Panc1 (cell line): ENCODE measurements around the gene DMAC2. TPM values are rescaled to one million over a fixed set of nuclear protein-coding genes. Genes with fewer than 3 reads are reported as not detected.

Experiments used
- ATAC-seq: fragments of 200-7000 bp; cut with Tn5 transposase; 2 replicates; pipeline ENCODE4 v1.9.1; 2020; ENCODE audit warnings: mild to moderate bottlenecking, moderate library complexity
- BruUV-seq: library from RNA; stranded (reverse); fragments of 400-500 nt; replicated peaks from 2 replicates; lab custom pipeline; 2021; lab: Mats Ljungman, UMichigan
- CTCF ChIA-PET: fragments of 300-600 bp; sonication (Branson Sonifier 250); formaldehyde crosslinking; loops from one replicate; lab custom pipeline; 2022; ENCODE audit warnings: antibody characterized with exemption; lab: Charles Lee
- POLR2A ChIA-PET: fragments of 300-600 bp; sonication (Branson Sonifier 250); formaldehyde crosslinking; loops from one replicate; lab custom pipeline; 2022; ENCODE audit warnings: antibody characterized with exemption; lab: Charles Lee
- DNase-seq: peaks from one replicate; pipeline ENCODE4 v3.0.0-alpha.2; 2010; ENCODE audit warnings: low read depth, low spot score
- H3K27ac ChIP-seq: 2 replicates; pipeline ENCODE4 v1.5.1; 2011; ENCODE audit warnings: mild to moderate bottlenecking, low read length, inconsistent platforms
- H3K27me3 ChIP-seq: fragments of 200-500 bp; sonication (Bioruptor generic); 2 replicates; pipeline ENCODE4 v1.6.0; 2014; ENCODE audit warnings: low read length, inconsistent platforms; ENCODE audit not compliant: control insufficient read depth, insufficient read depth
- H3K36me3 ChIP-seq: fragments of 200-500 bp; sonication (Bioruptor generic); 2 replicates; pipeline ENCODE4 v1.5.1; 2014; ENCODE audit warnings: inconsistent platforms, mild to moderate bottlenecking, low read length, moderate library complexity; ENCODE audit not compliant: control insufficient read depth, insufficient read depth
- H3K4me1 ChIP-seq: 2 replicates; pipeline ENCODE4 v1.5.1; 2011; ENCODE audit warnings: inconsistent platforms, mild to moderate bottlenecking, low read length, moderate library complexity; ENCODE audit not compliant: control insufficient read depth, insufficient read depth
- H3K4me3 ChIP-seq, 2 experiments: 2 replicates each; pipeline ENCODE4 v1.5.1; 2011 to 2012; ENCODE audit warnings: low read depth in 2 of 2, low read length in 2 of 2, mild to moderate bottlenecking in 2 of 2, inconsistent platforms in 1 of 2, moderate library complexity in 1 of 2
- H3K9me3 ChIP-seq: fragments of 200-500 bp; sonication (Bioruptor generic); 2 replicates; pipeline ENCODE4 v1.5.1; 2014; ENCODE audit warnings: low read depth, mild to moderate bottlenecking, inconsistent platforms, low read length, moderate library complexity; ENCODE audit not compliant: control insufficient read depth, insufficient read depth
- POLR2AphosphoS5 ChIP-seq: IDR thresholded peaks from 2 replicates; pipeline ENCODE4 v1.6.1; 2012; ENCODE audit warnings: mild to moderate bottlenecking, low read depth, low read length, moderate library complexity
- SIN3A ChIP-seq: IDR thresholded peaks from 2 replicates; pipeline ENCODE4 v1.6.1; 2012; ENCODE audit warnings: low read depth, mild to moderate bottlenecking, low read length, moderate library complexity, borderline replicate concordance; ENCODE audit not compliant: insufficient read depth
- TCF7L2 ChIP-seq: IDR thresholded peaks from 2 replicates; pipeline ENCODE4 v1.6.1; 2011; ENCODE audit warnings: mild to moderate bottlenecking, low read depth, low read length, inconsistent platforms
- in situ Hi-C: cut with HindIII; loops from 2 replicates; pipeline ENCODE4 v1.10.0; 2016; ENCODE audit warnings: low sequenced_read_pairs, low pct_unique_long_range_greater_than_20kb
- intact Hi-C: fragments of 100-400 bp; cut with micrococcal nuclease; formaldehyde crosslinking; loops from one replicate; pipeline ENCODE4 v1.10.0; 2022; ENCODE audit not compliant: unreplicated experiment
- total RNA-seq: library from RNA; stranded (reverse); gene quantifications from one replicate; pipeline ENCODE4 v1.2.1, GENCODE V29; 2021; ENCODE audit not compliant: unreplicated experiment
- TF ChIP-seq, protein P1 (sequence below), 2 experiments: IDR thresholded peaks; 2 replicates each; pipeline ENCODE4 v1.6.1; 2011 to 2012; ENCODE audit warnings: low read depth in 2 of 2, control low read depth in 1 of 2, low read length in 1 of 2, mild to moderate bottlenecking in 1 of 2, moderate library complexity in 1 of 2; ENCODE audit not compliant: insufficient read depth in 1 of 2
- TF ChIP-seq, protein P2 (sequence below): fragments of 450-650 bp; IDR thresholded peaks from 2 replicates; pipeline ENCODE4 v1.5.1; 2017; ENCODE audit warnings: mild to moderate bottlenecking

DMAC2 gene
- total RNA-seq, 1 experiment from 2014 or later, result 37.5 TPM

DNA sequence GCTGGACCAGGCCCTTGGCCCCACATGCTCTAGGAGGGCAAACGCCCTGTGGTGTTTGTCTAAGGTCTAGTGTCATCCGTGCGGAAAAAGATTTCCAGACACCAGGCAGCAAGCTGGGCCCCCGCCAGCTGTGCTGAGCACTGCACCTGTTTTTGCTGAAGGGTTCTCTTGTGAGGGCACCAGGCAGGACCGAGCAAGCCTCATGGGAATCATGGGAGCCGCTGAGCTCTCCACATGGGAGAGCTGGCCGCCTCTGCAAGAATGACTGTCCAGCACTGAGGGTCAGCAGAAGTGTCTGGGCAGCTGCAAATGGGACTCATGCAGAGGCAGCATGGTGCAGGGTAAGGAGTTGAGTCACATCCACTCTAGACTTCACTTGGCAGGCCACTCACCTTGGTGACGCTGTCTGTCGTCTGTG lies 24.5 kb downstream of the DMAC2 start:
- intact Hi-C loops, result no loop called here
- no peaks in the 10 kb centered on the region for H3K36me3 ChIP-seq
- POLR2A ChIA-PET, result no interaction called here

DNA sequence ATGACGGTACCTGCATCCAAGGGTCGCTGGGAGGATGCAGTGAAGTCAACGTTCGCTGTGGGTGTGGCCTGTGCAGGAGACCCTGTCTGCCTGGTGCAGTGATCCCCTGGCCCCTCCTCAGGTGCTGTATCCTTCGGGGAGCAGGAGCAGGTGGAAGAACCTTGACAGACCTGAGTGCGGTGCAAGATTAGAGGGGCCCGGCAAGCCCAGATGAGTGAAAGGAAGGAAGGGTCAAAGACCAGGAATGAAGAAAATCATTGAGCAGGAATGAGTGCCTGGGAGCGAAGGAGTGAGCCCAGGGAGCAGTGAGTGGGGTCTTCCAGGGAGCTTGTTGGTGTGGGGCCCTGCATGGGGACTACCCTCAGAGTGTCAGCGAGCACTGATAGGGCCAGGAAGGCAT lies 25.3 kb downstream of the DMAC2 start:
- Histone ChIP-seq H3K4me1 (no peaks in the 10 kb centered on the region), H3K27me3 (no peaks in the 10 kb centered on the region), H3K4me3 (no peak overlapping the region), H3K27ac (no peak overlapping the region), H3K36me3 (no peaks in the 10 kb centered on the region), H3K9me3 (no peaks in the 10 kb centered on the region)
- ChIA-PET POLR2A (no interaction called here), CTCF (no interaction called here)
- intact Hi-C loops, result no loop called here
- ATAC-seq (no peak), DNase-seq (no peak)
- BruUV-seq, result no TSS peak
- no peak for TF ChIP-seq TCF7L2
- no peak for TF ChIP-seq SIN3A
- TF ChIP-seq, protein P1, sequence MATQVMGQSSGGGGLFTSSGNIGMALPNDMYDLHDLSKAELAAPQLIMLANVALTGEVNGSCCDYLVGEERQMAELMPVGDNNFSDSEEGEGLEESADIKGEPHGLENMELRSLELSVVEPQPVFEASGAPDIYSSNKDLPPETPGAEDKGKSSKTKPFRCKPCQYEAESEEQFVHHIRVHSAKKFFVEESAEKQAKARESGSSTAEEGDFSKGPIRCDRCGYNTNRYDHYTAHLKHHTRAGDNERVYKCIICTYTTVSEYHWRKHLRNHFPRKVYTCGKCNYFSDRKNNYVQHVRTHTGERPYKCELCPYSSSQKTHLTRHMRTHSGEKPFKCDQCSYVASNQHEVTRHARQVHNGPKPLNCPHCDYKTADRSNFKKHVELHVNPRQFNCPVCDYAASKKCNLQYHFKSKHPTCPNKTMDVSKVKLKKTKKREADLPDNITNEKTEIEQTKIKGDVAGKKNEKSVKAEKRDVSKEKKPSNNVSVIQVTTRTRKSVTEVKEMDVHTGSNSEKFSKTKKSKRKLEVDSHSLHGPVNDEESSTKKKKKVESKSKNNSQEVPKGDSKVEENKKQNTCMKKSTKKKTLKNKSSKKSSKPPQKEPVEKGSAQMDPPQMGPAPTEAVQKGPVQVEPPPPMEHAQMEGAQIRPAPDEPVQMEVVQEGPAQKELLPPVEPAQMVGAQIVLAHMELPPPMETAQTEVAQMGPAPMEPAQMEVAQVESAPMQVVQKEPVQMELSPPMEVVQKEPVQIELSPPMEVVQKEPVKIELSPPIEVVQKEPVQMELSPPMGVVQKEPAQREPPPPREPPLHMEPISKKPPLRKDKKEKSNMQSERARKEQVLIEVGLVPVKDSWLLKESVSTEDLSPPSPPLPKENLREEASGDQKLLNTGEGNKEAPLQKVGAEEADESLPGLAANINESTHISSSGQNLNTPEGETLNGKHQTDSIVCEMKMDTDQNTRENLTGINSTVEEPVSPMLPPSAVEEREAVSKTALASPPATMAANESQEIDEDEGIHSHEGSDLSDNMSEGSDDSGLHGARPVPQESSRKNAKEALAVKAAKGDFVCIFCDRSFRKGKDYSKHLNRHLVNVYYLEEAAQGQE (IDR thresholded peaks at IDR 0.05; ENCODE audit: insufficient read depth in 1 of 2, low read depth in 2 of 2, low read length in 1 of 2), result no peak
- TF ChIP-seq, protein P2, sequence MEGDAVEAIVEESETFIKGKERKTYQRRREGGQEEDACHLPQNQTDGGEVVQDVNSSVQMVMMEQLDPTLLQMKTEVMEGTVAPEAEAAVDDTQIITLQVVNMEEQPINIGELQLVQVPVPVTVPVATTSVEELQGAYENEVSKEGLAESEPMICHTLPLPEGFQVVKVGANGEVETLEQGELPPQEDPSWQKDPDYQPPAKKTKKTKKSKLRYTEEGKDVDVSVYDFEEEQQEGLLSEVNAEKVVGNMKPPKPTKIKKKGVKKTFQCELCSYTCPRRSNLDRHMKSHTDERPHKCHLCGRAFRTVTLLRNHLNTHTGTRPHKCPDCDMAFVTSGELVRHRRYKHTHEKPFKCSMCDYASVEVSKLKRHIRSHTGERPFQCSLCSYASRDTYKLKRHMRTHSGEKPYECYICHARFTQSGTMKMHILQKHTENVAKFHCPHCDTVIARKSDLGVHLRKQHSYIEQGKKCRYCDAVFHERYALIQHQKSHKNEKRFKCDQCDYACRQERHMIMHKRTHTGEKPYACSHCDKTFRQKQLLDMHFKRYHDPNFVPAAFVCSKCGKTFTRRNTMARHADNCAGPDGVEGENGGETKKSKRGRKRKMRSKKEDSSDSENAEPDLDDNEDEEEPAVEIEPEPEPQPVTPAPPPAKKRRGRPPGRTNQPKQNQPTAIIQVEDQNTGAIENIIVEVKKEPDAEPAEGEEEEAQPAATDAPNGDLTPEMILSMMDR, result no peak
- TF ChIP-seq POLR2AphosphoS5, result no peak
- in situ Hi-C loops, result no loop called here

More for the DNA sequence above, 24.5 kb downstream of the DMAC2 start:
- Histone ChIP-seq H3K4me1 (no peaks in the 10 kb centered on the region), H3K9me3 (no peaks in the 10 kb centered on the region), H3K27ac (no peak overlapping the region), H3K4me3 (no peak overlapping the region), H3K27me3 (no peaks in the 10 kb centered on the region)
- ATAC-seq (no peak), DNase-seq (no peak)
- in situ Hi-C loops, result no loop called here
- BruUV-seq, result no TSS peak
- TF ChIP-seq SIN3A (no peak), POLR2AphosphoS5 (no peak)
- CTCF ChIA-PET, result no interaction called here

DNA sequence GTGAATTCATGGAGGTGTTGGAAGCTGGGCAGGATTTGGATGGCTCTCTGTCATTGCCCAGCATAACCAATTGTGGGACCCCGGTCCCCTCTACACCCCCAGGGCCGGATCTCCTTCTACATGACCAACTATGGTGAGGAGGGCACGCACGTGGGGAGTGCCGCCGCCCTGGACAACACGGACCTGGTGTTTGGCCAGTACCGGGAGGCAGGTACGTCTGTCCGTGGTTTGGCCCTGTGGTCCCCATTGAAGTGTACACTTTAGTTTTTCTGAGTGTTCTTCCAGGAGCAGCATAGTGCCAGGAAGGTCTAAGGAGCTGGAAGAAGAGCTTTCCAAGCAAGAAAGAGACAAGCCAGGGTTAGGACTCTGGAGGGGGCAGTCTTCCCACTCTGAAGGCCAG lies 25.8 kb downstream of the DMAC2 start:
- Histone ChIP-seq H3K4me3 (no peak overlapping the region), H3K27ac (no peak overlapping the region), H3K36me3 (no peaks in the 10 kb centered on the region), H3K9me3 (no peaks in the 10 kb centered on the region), H3K27me3 (no peaks in the 10 kb centered on the region), H3K4me1 (no peaks in the 10 kb centered on the region)
- no TSS peak for BruUV-seq
- TF ChIP-seq, protein P2, result no peak
- TF ChIP-seq, protein P1 (IDR thresholded peaks at IDR 0.05; ENCODE audit: insufficient read depth in 1 of 2, low read depth in 2 of 2, low read length in 1 of 2), result no peak
- no peak for TF ChIP-seq SIN3A
- no peak for TF ChIP-seq POLR2AphosphoS5
- TF ChIP-seq TCF7L2, result no peak
- POLR2A ChIA-PET, result no interaction called here
- in situ Hi-C loops (no loop called here), intact Hi-C loops (no loop called here)
- no peak for ATAC-seq
- DNase-seq, result no peak
- CTCF ChIA-PET, result no interaction called here
